Measurements from ENCODE around the gene NOD1.
A peak's percentile ranks its signal among the peaks of the same experiment; 100 is the strongest.
"Not testable (repeated sequence)": the region's sequence is repeated elsewhere in the genome, so short reads cannot be mapped to it uniquely, and the experiment has no call there.

Gene NOD1

GRCh38 chr7:30491417-30491816 lies 12.8 kb upstream of the NOD1 start:
- no peak for ATAC-seq (ENCODE audit: low read depth)
- Histone ChIP-seq H3K27ac (ENCODE audit: poor library complexity, severe bottlenecking) (no peak overlapping the region), H3K36me3 (ENCODE audit: low read depth) (peaks cover 3% of the 10 kb centered on the region), H3K9me3 (ENCODE audit: severe bottlenecking) (peaks cover 7% of the 10 kb centered on the region), H3K27me3 (ENCODE audit: insufficient read depth, poor library complexity, severe bottlenecking) (no peaks in the 10 kb centered on the region), H3K4me1 (ENCODE audit: insufficient read depth, poor library complexity, severe bottlenecking) (peaks cover 3% of the 10 kb centered on the region), H3K4me3 (ENCODE audit: severe bottlenecking) (no peak overlapping the region)
- no peak for TF ChIP-seq CTCF (IDR thresholded peaks at IDR 0.05; ENCODE audit: poor library complexity, severe bottlenecking)
- no peak for DNase-seq (ENCODE audit: low spot score)

GRCh38 chr7:30487371-30487770 lies 8.8 kb upstream of the NOD1 start:
- no peak for ATAC-seq (ENCODE audit: low read depth)
- H3K27ac ChIP-seq (ENCODE audit: poor library complexity, severe bottlenecking) = no peak overlapping the region
- no peak overlapping the region for H3K4me3 ChIP-seq (ENCODE audit: severe bottlenecking)
- TF ChIP-seq CTCF (IDR thresholded peaks at IDR 0.05; ENCODE audit: poor library complexity, severe bottlenecking) = no peak
- DNase-seq (ENCODE audit: low spot score) = no peak
- H3K27me3 ChIP-seq (ENCODE audit: insufficient read depth, poor library complexity, severe bottlenecking) = no peaks in the 10 kb centered on the region
- H3K36me3 ChIP-seq (ENCODE audit: low read depth) = no peaks in the 10 kb centered on the region
- peaks cover 7% of the 10 kb centered on the region for H3K9me3 ChIP-seq (ENCODE audit: severe bottlenecking)
- H3K4me1 ChIP-seq (ENCODE audit: insufficient read depth, poor library complexity, severe bottlenecking) = peaks cover 3% of the 10 kb centered on the region

- DNase-seq (ENCODE audit: low spot score) (no peak), ATAC-seq (ENCODE audit: low read depth) (no peak)
- Histone ChIP-seq H3K4me1 (ENCODE audit: insufficient read depth, poor library complexity, severe bottlenecking) (peaks cover 3% of the 10 kb centered on the region), H3K9me3 (ENCODE audit: severe bottlenecking) (peaks cover 2% of the 10 kb centered on the region), H3K27ac (ENCODE audit: poor library complexity, severe bottlenecking) (no peak overlapping the region), H3K4me3 (ENCODE audit: severe bottlenecking) (no peak overlapping the region), H3K36me3 (ENCODE audit: low read depth) (no peaks in the 10 kb centered on the region), H3K27me3 (ENCODE audit: insufficient read depth, poor library complexity, severe bottlenecking) (no peaks in the 10 kb centered on the region)
- TF ChIP-seq CTCF (IDR thresholded peaks at IDR 0.05; ENCODE audit: poor library complexity, severe bottlenecking) = no peak
These were observed 7.1 kb upstream of the NOD1 start for GRCh38 chr7:30485667-30486066.

- not testable (repeated sequence) for H3K4me3 ChIP-seq (ENCODE audit: severe bottlenecking); DNase-seq (ENCODE audit: low spot score); H3K9me3 ChIP-seq (ENCODE audit: severe bottlenecking); ATAC-seq (ENCODE audit: low read depth); H3K36me3 ChIP-seq (ENCODE audit: low read depth); H3K4me1 ChIP-seq (ENCODE audit: insufficient read depth, poor library complexity, severe bottlenecking); H3K27ac ChIP-seq (ENCODE audit: poor library complexity, severe bottlenecking); H3K27me3 ChIP-seq (ENCODE audit: insufficient read depth, poor library complexity, severe bottlenecking)
These were observed 2.8 kb upstream of the NOD1 start for GRCh38 chr7:30481416-30481815.

- no peaks in the 10 kb centered on the region for H3K9me3 ChIP-seq (ENCODE audit: severe bottlenecking)
- DNase-seq (ENCODE audit: low spot score) = no peak
- H3K4me3 ChIP-seq (ENCODE audit: severe bottlenecking) = peak overlapping the region; percentile 63
- no peak for TF ChIP-seq CTCF (IDR thresholded peaks at IDR 0.05; ENCODE audit: poor library complexity, severe bottlenecking)
- no peaks in the 10 kb centered on the region for H3K36me3 ChIP-seq (ENCODE audit: low read depth)
- H3K4me1 ChIP-seq (ENCODE audit: insufficient read depth, poor library complexity, severe bottlenecking) = peaks cover 9% of the 10 kb centered on the region
- no peak for ATAC-seq (ENCODE audit: low read depth)
- H3K27ac ChIP-seq (ENCODE audit: poor library complexity, severe bottlenecking) = peak overlapping the region; percentile 61
- H3K27me3 ChIP-seq (ENCODE audit: insufficient read depth, poor library complexity, severe bottlenecking) = no peaks in the 10 kb centered on the region
These were observed 877 bp upstream of the NOD1 start for GRCh38 chr7:30479202-30480120.
